CD8-positive, alpha-beta memory T cell (primary cell): ENCODE data around the gene ZFP92. TPM values are rescaled to one million over a fixed set of nuclear protein-coding genes. Genes with fewer than 3 reads are reported as not detected.

Experiments
- CTCF ChIA-PET: fragments of 350-600 bp; sonication (Branson Sonifier 250); formaldehyde crosslinking; loops from one replicate; lab custom pipeline; 2021; ENCODE audit warnings: antibody characterized with exemption; lab: Charles Lee
- POLR2A ChIA-PET: fragments of 350-600 bp; sonication (Branson Sonifier 250); formaldehyde crosslinking; loops from one replicate; lab custom pipeline; 2021; ENCODE audit warnings: antibody characterized with exemption; lab: Charles Lee
- DNase-seq, 5 donors: peaks; one replicate each; pipeline versions ENCODE4 v3.0.0 to v3.0.0-alpha.2; 2020 to 2022; ENCODE audit warnings: mixed read lengths in 1 of 5
- H3K27ac ChIP-seq: one replicate; pipeline ENCODE4 v1.7.0; 2013; ENCODE audit warnings: low read depth, mild to moderate bottlenecking, low read length, moderate library complexity
- H3K27me3 ChIP-seq: 2 replicates; pipeline ENCODE4 v1.7.0; 2013; ENCODE audit warnings: low read length, mild to moderate bottlenecking; ENCODE audit not compliant: insufficient read depth, poor library complexity, severe bottlenecking
- H3K36me3 ChIP-seq: 2 replicates; pipeline ENCODE4 v1.7.0; 2013; ENCODE audit warnings: mild to moderate bottlenecking, low read length, moderate library complexity; ENCODE audit not compliant: insufficient read depth
- H3K4me1 ChIP-seq: 2 replicates; pipeline ENCODE4 v1.7.0; 2013; ENCODE audit warnings: mild to moderate bottlenecking, low read length, moderate library complexity; ENCODE audit not compliant: insufficient read depth
- H3K4me3 ChIP-seq: 2 replicates; pipeline ENCODE4 v1.7.0; 2013; ENCODE audit warnings: mild to moderate bottlenecking, low read length
- H3K9me3 ChIP-seq: 2 replicates; pipeline ENCODE4 v1.7.0; 2013; ENCODE audit warnings: mild to moderate bottlenecking, low read length
- H3K27ac Mint-ChIP-seq, 8 donors: one replicate each; pipeline ENCODE4 v1.8.0; 2020 to 2021; ENCODE audit warnings: mixed read lengths in 8 of 8, mild to moderate bottlenecking in 6 of 8, inconsistent platforms in 3 of 8, moderate library complexity in 3 of 8
- H3K27me3 Mint-ChIP-seq, 2 donors: one replicate each; pipeline ENCODE4 v1.8.0; 2020 to 2021; ENCODE audit warnings: mixed read lengths in 2 of 2, mild to moderate bottlenecking in 1 of 2, moderate library complexity in 1 of 2
- H3K36me3 Mint-ChIP-seq, 3 donors: one replicate each; pipeline ENCODE4 v1.8.0; 2020 to 2021; ENCODE audit warnings: mixed read lengths in 3 of 3, inconsistent platforms in 1 of 3, mild to moderate bottlenecking in 1 of 3
- H3K4me1 Mint-ChIP-seq, 3 donors: one replicate each; pipeline ENCODE4 v1.8.0; 2020 to 2021; ENCODE audit warnings: mixed read lengths in 3 of 3, inconsistent platforms in 1 of 3, mild to moderate bottlenecking in 1 of 3
- H3K4me3 Mint-ChIP-seq, 7 donors: one replicate each; pipeline ENCODE4 v1.8.0; 2020 to 2021; ENCODE audit warnings: mixed read lengths in 7 of 7, mild to moderate bottlenecking in 6 of 7, moderate library complexity in 4 of 7, inconsistent platforms in 2 of 7
- H3K9me3 Mint-ChIP-seq, 5 donors: one replicate each; pipeline ENCODE4 v1.8.0; 2020 to 2022; ENCODE audit warnings: mixed read lengths in 5 of 5, mild to moderate bottlenecking in 3 of 5, moderate library complexity in 2 of 5, inconsistent platforms in 1 of 5
- polyA plus RNA-seq: library from polyadenylated mRNA; unstranded; fragments of 300-500 nt; fragmentation: Illumina TruSeq; gene quantifications from one replicate; pipeline ENCODE4 v1.2.3, GENCODE V29; 2021
- total RNA-seq, 2 experiments: library from RNA; stranded (reverse); gene quantifications; one replicate each; pipeline ENCODE4 v1.2.3, GENCODE V29; 2021

Gene ZFP92, protein sequence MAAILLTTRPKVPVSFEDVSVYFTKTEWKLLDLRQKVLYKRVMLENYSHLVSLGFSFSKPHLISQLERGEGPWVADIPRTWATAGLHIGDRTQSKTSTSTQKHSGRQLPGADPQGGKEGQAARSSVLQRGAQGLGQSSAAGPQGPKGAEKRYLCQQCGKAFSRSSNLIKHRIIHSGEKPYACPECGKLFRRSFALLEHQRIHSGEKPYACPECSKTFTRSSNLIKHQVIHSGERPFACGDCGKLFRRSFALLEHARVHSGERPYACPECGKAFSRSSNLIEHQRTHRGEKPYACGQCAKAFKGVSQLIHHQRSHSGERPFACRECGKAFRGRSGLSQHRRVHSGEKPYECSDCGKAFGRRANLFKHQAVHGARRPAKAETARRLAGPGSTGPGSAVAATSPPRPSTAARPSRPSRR
- total RNA-seq (1 to 10 TPM; 1.7 to 1.9 TPM), polyA plus RNA-seq (0.41 TPM)

DNA sequence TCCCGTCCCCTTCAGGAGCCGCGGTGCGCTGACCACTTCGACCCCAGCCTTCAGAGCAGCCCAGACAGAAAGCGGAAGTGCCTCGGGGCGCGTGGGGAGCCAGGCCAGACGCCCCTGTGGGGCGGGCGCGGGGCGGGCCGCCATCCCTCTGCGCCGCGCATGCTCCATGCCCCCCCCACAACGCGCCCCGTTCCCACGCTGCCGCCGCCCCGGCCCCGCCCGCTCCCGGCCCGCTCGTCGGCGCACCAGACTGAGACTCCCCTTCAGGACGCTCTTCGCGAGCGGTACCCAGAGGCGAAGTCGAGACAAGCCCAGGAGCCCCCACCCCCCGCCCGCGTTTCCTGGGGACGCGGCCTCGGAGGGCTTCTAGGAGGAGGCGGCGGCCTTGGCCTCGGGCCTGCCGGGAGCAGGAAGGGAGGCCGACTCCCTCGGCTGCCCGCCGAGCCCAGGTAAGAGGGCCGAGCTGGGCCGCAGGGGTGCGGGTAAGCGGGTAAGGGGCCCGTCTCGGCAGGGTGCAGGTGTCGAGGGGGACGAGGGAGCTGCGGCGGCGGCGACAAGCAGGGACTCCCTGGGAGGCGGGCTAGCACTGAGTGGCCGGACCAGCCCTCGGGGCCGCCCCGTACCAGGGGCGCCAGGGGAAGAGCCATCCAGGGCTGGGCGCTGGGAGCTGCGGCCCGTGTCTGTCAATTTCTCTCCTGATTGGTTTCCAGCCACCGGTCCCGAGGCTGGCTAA, at the start of gene ZFP92:
ZFP92 (plus strand) TSS at position 218 of the 733 bp plus-strand sequence. CDS start 6,851 bp downstream, outside the sequence.
- ChIA-PET CTCF (no interaction called here), POLR2A (no interaction called here)
- peak; percentile 16 to 53 (median 27) for DNase-seq
- H3K4me1 Mint-ChIP-seq: peaks cover 8 to 15% (median 9%) of the 10 kb centered on the region in 3 donors
- Histone ChIP-seq H3K4me3 (peak within 1 kb of the TSS; percentile 37), H3K36me3 (no peaks in the 10 kb centered on the region), H3K27ac (no peak within 1 kb of the TSS), H3K4me1 (no peaks in the 10 kb centered on the region), H3K9me3 (no peaks in the 10 kb centered on the region), H3K27me3 (no peaks in the 10 kb centered on the region)
- peaks cover 3 to 15% of the 10 kb centered on the region in 2 donors for H3K27me3 Mint-ChIP-seq
- peak within 1 kb of the TSS in 4 of 8 donors; percentile 18 to 87 (median 42) for H3K27ac Mint-ChIP-seq
- no peaks in the 10 kb centered on the region for H3K9me3 Mint-ChIP-seq
- H3K36me3 Mint-ChIP-seq: no peaks in the 10 kb centered on the region
- peak within 1 kb of the TSS; percentile 70 to 84 (median 76) for H3K4me3 Mint-ChIP-seq

GRCh38 chrX:153361781-153362397, 49.4 kb upstream of the ZFP92 start:
- DNase-seq: no peak
- no peaks in the 10 kb centered on the region for H3K27me3 ChIP-seq
- H3K4me3 ChIP-seq: no peak overlapping the region
- Mint-ChIP-seq H3K27ac (no peak overlapping the region), H3K4me1 (no peaks in the 10 kb centered on the region), H3K27me3 (peaks cover 0 to 5% of the 10 kb centered on the region in 2 donors), H3K36me3 (peaks cover 0 to 6% (median 0%) of the 10 kb centered on the region in 3 donors), H3K9me3 (peaks cover 0 to 19% (median 5%) of the 10 kb centered on the region in 5 donors), H3K4me3 (no peak overlapping the region)
- ChIA-PET CTCF (no interaction called here), POLR2A (no interaction called here)
- H3K36me3 ChIP-seq: no peaks in the 10 kb centered on the region
- no peak overlapping the region for H3K27ac ChIP-seq
- H3K4me1 ChIP-seq: no peaks in the 10 kb centered on the region
- H3K9me3 ChIP-seq: no peaks in the 10 kb centered on the region

GRCh38 chrX:153365670-153366069, 45.6 kb upstream of the ZFP92 start:
- Mint-ChIP-seq H3K27ac (no peak overlapping the region), H3K4me3 (no peak overlapping the region), H3K9me3 (no peaks in the 10 kb centered on the region), H3K27me3 (peaks cover 10 to 12% of the 10 kb centered on the region in 2 donors), H3K4me1 (no peaks in the 10 kb centered on the region), H3K36me3 (no peaks in the 10 kb centered on the region)
- no peaks in the 10 kb centered on the region for H3K27me3 ChIP-seq
- ChIA-PET CTCF (no interaction called here), POLR2A (no interaction called here)
- no peaks in the 10 kb centered on the region for H3K4me1 ChIP-seq
- DNase-seq: no peak
- H3K9me3 ChIP-seq: no peaks in the 10 kb centered on the region
- H3K36me3 ChIP-seq: no peaks in the 10 kb centered on the region
- no peak overlapping the region for H3K4me3 ChIP-seq
- no peak overlapping the region for H3K27ac ChIP-seq

DNA sequence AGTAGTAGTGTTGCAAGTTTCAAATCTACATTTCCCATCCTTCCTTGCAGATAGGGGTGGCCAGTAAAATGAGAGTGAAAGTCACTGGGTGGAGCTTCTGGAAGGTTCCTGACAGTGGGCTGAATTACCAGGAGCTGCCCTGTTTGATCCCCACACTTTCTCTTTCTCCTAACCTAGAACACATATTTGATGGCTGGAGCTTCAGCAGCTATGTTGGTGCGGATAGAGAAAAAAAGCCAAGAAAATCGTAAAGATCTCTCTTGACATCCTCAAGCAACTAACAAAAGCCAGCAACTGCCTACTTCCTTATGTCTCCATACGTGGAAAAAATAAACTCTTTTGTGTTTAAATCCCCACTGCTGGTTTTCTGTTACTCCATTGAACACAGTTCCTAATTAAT, 45.2 kb upstream of the ZFP92 start:
- POLR2A ChIA-PET: no interaction called here

DNA sequence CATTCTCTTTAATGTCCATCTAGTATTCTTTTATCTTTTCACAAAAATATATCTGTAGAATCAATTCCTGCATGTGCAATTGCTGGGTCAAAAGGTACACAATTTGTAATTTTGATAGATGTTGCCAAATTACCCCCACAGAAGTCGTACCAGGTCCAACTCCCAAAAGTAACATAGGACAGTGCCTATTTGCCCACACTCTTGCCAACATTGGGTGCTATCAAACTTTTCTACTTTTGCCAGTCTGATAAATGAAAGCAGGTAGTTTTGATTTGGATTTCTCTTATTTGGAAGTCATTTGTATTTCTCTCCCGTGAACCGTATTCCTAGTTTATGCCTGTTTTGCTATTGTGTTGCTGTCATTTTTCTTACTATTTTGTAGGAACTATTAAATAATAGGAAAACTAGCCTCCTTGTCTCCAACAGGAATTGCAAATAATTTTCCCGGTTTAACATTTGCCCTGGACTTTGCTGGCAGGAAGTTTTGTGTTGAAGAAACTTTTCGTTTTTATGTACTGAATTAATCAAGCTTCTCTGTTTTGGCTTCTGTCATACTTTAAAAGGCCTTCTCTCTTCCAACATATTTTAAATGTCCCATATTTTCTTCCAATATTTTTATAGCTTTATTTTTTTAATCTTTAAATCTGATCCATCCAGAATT, 44.3 kb upstream of the ZFP92 start:
- H3K9me3 Mint-ChIP-seq: no peaks in the 10 kb centered on the region

More for the DNA sequence above, 45.2 kb upstream of the ZFP92 start:
- no peaks in the 10 kb centered on the region for H3K9me3 Mint-ChIP-seq
- no peak overlapping the region for H3K27ac ChIP-seq
- H3K36me3 Mint-ChIP-seq: no peaks in the 10 kb centered on the region
- no peak overlapping the region for H3K4me3 ChIP-seq
- H3K4me3 Mint-ChIP-seq: no peak overlapping the region
- CTCF ChIA-PET: no interaction called here
- DNase-seq: no peak
- H3K27ac Mint-ChIP-seq: no peak overlapping the region
- no peaks in the 10 kb centered on the region for H3K36me3 ChIP-seq
- peaks cover 14 to 15% of the 10 kb centered on the region in 2 donors for H3K27me3 Mint-ChIP-seq
- H3K4me1 ChIP-seq: no peaks in the 10 kb centered on the region
- H3K27me3 ChIP-seq: no peaks in the 10 kb centered on the region
- H3K9me3 ChIP-seq: no peaks in the 10 kb centered on the region
- no peaks in the 10 kb centered on the region for H3K4me1 Mint-ChIP-seq

DNA sequence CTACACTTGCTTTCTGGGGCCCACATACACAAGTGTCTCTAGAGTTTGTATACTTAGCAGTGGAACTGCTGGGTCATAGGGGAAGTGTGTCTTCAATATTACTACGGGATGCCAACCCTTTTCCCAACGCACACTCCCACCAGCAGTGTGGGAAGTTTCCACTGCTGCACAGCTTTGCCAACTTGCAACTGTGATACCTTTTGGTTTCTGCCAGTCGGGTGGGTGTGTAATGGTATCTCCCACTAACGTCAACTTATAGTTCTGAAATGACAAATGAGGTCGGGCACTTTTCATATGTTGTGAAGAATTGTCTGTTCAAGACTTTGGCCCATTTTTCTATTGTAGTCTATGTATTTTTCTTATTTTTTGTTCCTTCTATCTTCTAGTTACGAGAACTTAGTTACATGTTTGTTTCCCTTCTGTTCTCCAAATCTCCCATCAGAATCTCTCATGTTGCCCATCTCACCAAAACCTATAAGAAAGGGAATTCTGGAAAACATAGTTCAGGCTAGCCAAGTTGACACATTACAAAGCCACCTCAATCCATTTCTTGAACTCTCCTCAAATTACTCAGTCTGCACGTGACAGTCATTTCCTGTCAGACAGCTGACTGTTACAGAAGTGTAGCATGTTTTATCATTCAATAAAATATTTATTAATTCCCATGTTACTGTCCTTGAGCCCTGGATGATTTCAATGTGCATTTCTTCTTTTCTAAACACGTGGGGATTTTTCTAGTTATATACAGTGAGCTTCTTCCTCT, 40.8 kb upstream of the ZFP92 start:
- Mint-ChIP-seq H3K27me3 (peaks cover 22 to 28% of the 10 kb centered on the region in 2 donors), H3K9me3 (no peaks in the 10 kb centered on the region), H3K27ac (peak overlapping the region in 1 of 8 donors; percentile 44), H3K4me1 (no peaks in the 10 kb centered on the region), H3K4me3 (no peak overlapping the region), H3K36me3 (no peaks in the 10 kb centered on the region)
- no peaks in the 10 kb centered on the region for H3K4me1 ChIP-seq
- DNase-seq: no peak
- H3K9me3 ChIP-seq: no peaks in the 10 kb centered on the region
- no peaks in the 10 kb centered on the region for H3K36me3 ChIP-seq
- POLR2A ChIA-PET: no interaction called here
- CTCF ChIA-PET: no interaction called here
- H3K4me3 ChIP-seq: no peak overlapping the region
- no peak overlapping the region for H3K27ac ChIP-seq
- H3K27me3 ChIP-seq: no peaks in the 10 kb centered on the region

More for the DNA sequence above, 44.3 kb upstream of the ZFP92 start:
- no peak overlapping the region for H3K27ac ChIP-seq
- no peak overlapping the region for H3K4me3 Mint-ChIP-seq
- ChIA-PET CTCF (no interaction called here), POLR2A (no interaction called here)
- peaks cover 17 to 19% of the 10 kb centered on the region in 2 donors for H3K27me3 Mint-ChIP-seq
- H3K27me3 ChIP-seq: no peaks in the 10 kb centered on the region
- H3K9me3 ChIP-seq: no peaks in the 10 kb centered on the region
- H3K4me3 ChIP-seq: no peak overlapping the region
- H3K4me1 Mint-ChIP-seq: no peaks in the 10 kb centered on the region
- H3K36me3 ChIP-seq: no peaks in the 10 kb centered on the region
- no peak overlapping the region for H3K27ac Mint-ChIP-seq
- DNase-seq: no peak
- no peaks in the 10 kb centered on the region for H3K4me1 ChIP-seq
- H3K36me3 Mint-ChIP-seq: no peaks in the 10 kb centered on the region

GRCh38 chrX:153371256-153371655, 40.0 kb upstream of the ZFP92 start:
- POLR2A ChIA-PET: no interaction called here
- no peak overlapping the region for H3K27ac ChIP-seq
- no peaks in the 10 kb centered on the region for H3K27me3 ChIP-seq
- Mint-ChIP-seq H3K27ac (no peak overlapping the region), H3K4me1 (no peaks in the 10 kb centered on the region), H3K36me3 (no peaks in the 10 kb centered on the region), H3K4me3 (no peak overlapping the region), H3K27me3 (peaks cover 22 to 28% of the 10 kb centered on the region in 2 donors), H3K9me3 (no peaks in the 10 kb centered on the region)
- no peak for DNase-seq
- no peak overlapping the region for H3K4me3 ChIP-seq
- CTCF ChIA-PET: no interaction called here
- H3K9me3 ChIP-seq: no peaks in the 10 kb centered on the region
- H3K36me3 ChIP-seq: no peaks in the 10 kb centered on the region
- H3K4me1 ChIP-seq: no peaks in the 10 kb centered on the region
